Lower lobe of right lung (tissue), 2 donors: ENCODE results near the gene NRG2. TPM values are rescaled to one million over a fixed set of nuclear protein-coding genes. Genes with fewer than 3 reads are reported as not detected.

Experiments
- ATAC-seq, 2 donors: fragments of 200-7000 bp; cut with Tn5 transposase; one replicate each; pipeline ENCODE4 v1.9.1; 2020 to 2022; ENCODE audit warnings: mild to moderate bottlenecking in 2 of 2, moderate library complexity in 2 of 2
- DNase-seq: peaks from one replicate; pipeline ENCODE4 v3.0.0-alpha.2; 2020
- H3K27ac ChIP-seq: fragments of 200-600 bp; one replicate; pipeline ENCODE4 v1.8.0; 2022
- H3K27me3 ChIP-seq: fragments of 200-600 bp; one replicate; pipeline ENCODE4 v1.8.0; 2022; ENCODE audit warnings: low read depth
- H3K36me3 ChIP-seq: fragments of 200-600 bp; one replicate; pipeline ENCODE4 v1.8.0; 2022; ENCODE audit warnings: mild to moderate bottlenecking
- H3K4me1 ChIP-seq: fragments of 200-600 bp; one replicate; pipeline ENCODE4 v1.8.0; 2022
- H3K4me3 ChIP-seq: fragments of 200-600 bp; one replicate; pipeline ENCODE4 v1.8.0; 2022; ENCODE audit warnings: mild to moderate bottlenecking
- H3K9me3 ChIP-seq: fragments of 200-600 bp; one replicate; pipeline ENCODE4 v1.8.0; 2022
- intact Hi-C: fragments of 100-400 bp; cut with DNase I; formaldehyde crosslinking; loops from one replicate; pipeline ENCODE4 v1.11.0; 2022
- total RNA-seq: library from RNA; stranded (reverse); fragmentation: NEBNext Ultra II Directional; extraction: Animal tissue kit (Norgen Biotek cat#: 25700); gene quantifications from one replicate; pipeline ENCODE4 v1.2.1, GENCODE V29; 2021
- TF ChIP-seq, protein P1 (sequence below): fragments of 200-600 bp; IDR thresholded peaks from one replicate; pipeline ENCODE4 v1.8.0; 2022; ENCODE audit warnings: antibody characterized with exemption, mild to moderate bottlenecking
- donor health status: DM: no; HTN: yes; CAD: no; lungs with severe emphysema.

Gene NRG2
- total RNA-seq, 1 donor from 2014 or later = 1.6 TPM

DNA sequence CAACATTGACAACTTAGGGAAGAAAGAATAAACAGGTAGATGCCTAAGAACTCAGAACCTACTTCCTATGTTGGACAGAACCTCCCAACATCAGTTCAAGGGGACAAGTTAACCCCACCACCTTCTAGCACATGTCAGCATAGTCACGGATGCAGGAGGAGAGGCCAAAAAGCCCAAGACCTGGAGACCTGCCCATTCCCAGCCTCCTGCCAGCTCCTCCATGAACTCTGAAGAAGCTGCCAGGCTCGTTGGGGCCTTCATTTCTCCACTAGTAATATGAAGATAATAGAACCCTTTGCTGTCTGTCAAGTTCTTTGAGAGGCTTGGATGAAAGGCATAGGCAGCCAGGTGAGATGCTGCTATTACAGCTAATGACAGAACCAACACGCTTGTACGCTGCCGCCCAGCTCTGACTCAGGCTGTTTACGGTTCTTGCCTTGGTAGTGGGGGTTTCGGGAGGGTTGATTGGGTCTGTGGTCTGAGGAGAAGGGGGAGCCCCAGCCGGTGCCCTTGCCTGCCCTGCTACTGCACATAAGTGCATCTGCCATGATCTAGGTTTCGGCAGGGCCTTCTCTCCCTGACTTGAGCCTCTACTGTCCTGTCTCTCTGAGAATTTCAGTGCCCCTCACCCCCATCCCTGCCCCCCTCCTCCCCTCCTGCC is 82.2 kb downstream of the NRG2 start:
- intact Hi-C loops = no loop called here

DNA sequence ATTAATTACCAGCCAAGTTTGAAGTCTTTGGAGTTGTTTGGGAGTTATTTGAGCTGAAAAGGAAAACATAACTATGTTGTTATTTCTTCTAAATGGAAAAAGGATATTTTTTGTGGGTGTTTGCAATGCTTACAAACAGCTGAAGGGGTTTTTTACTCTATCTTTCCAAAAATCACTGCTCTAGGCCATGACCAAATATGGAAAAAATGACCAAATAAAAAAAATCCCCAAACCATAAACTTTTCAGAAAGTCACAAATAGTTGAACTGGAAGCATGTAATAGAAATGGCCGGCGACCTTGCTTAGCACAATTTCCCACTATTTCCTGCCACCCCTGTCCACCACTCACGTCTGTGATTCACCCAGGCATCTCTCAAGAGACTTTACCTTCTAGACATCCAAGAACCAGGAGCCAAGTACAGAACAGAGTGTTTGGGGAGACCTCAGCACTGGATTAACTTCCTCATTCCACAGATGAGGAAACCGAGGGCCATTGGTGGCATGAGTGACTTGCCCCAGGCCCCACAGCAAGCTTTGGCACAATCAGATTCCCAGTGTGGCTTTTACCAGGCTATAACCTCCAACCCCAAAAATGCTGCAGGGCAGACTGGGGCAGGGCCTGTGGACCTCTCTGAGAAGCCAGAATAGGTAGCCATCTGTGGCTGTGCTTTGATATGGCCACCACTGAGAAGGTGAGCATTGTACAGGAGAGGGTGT is 84.5 kb downstream of the NRG2 start:
- DNase-seq = no peak
- intact Hi-C loops = no loop called here
- ATAC-seq = no peak
- Histone ChIP-seq H3K27me3 (no peaks in the 10 kb centered on the region), H3K36me3 (no peaks in the 10 kb centered on the region), H3K4me1 (no peaks in the 10 kb centered on the region), H3K9me3 (no peaks in the 10 kb centered on the region), H3K27ac (no peak overlapping the region), H3K4me3 (no peak overlapping the region)
- TF ChIP-seq, protein P1, sequence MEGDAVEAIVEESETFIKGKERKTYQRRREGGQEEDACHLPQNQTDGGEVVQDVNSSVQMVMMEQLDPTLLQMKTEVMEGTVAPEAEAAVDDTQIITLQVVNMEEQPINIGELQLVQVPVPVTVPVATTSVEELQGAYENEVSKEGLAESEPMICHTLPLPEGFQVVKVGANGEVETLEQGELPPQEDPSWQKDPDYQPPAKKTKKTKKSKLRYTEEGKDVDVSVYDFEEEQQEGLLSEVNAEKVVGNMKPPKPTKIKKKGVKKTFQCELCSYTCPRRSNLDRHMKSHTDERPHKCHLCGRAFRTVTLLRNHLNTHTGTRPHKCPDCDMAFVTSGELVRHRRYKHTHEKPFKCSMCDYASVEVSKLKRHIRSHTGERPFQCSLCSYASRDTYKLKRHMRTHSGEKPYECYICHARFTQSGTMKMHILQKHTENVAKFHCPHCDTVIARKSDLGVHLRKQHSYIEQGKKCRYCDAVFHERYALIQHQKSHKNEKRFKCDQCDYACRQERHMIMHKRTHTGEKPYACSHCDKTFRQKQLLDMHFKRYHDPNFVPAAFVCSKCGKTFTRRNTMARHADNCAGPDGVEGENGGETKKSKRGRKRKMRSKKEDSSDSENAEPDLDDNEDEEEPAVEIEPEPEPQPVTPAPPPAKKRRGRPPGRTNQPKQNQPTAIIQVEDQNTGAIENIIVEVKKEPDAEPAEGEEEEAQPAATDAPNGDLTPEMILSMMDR = no peak

More for the DNA sequence above, 82.2 kb downstream of the NRG2 start:
- Histone ChIP-seq H3K27ac (no peak overlapping the region), H3K9me3 (no peaks in the 10 kb centered on the region), H3K27me3 (no peaks in the 10 kb centered on the region), H3K4me3 (no peak overlapping the region), H3K36me3 (no peaks in the 10 kb centered on the region), H3K4me1 (no peaks in the 10 kb centered on the region)
- TF ChIP-seq, protein P1 = no peak
- no peak for ATAC-seq
- DNase-seq = no peak

DNA sequence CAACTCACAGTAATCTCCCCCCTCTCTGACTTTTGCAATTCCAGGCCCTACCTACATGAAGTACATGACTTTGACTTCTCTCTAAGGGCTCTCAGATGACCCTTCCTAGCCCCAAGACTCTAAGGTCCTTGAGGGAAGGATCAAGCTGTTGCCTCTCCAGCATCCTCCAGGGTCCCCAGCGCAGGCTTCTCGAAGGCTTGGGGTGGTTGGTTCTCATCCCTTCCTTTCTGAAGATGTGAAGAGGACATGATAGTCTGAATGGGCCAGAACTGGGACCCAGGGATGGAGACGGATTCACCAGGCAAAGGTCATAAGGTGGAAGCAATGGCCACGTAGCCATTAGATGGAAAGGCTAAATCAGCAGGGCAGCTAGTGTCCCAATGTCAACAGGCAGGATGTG is 86.8 kb downstream of the NRG2 start:
- intact Hi-C loops = no loop called here
- H3K4me1 ChIP-seq = no peaks in the 10 kb centered on the region
- TF ChIP-seq, protein P1 = no peak
- no peak overlapping the region for H3K27ac ChIP-seq
- no peaks in the 10 kb centered on the region for H3K36me3 ChIP-seq
- H3K9me3 ChIP-seq = no peaks in the 10 kb centered on the region
- no peaks in the 10 kb centered on the region for H3K27me3 ChIP-seq
- no peak overlapping the region for H3K4me3 ChIP-seq
- ATAC-seq (no peak), DNase-seq (no peak)

DNA sequence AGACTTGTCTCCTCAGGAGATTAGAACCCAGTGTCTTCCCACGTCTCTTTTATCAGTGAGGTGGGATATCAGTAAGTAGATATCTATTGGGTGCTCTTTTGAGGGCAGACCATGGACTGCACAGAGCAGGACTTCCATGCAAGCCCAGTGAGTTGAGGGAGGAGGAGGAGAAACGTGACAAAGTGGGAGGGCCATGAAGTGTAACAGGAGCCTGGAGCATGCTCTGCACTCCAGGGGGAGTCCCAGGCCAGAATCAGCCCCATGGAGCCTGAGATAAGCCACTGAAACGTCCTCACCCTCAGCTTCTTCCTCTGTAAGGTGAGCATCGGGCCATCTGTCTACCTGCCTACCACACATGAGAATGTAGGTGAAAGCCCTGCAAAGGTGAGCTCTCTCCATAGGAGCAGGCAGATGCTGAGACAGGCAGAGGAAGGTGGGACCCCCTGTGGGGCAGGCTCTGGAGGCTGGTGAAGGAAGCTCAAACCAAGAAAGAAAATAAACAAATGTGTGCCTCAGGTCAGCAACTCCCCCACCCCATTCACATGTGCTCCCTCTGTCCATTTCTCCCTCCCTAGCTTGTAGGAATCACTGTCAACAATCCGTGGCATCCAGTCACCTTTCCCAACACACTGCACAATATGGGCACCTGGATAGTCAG is 87.4 kb downstream of the NRG2 start:
- H3K36me3 ChIP-seq = no peaks in the 10 kb centered on the region
- intact Hi-C loops = no loop called here
- no peak overlapping the region for H3K27ac ChIP-seq
- DNase-seq (no peak), ATAC-seq (no peak)
- TF ChIP-seq, protein P1 = no peak
- H3K4me1 ChIP-seq = no peaks in the 10 kb centered on the region
- H3K9me3 ChIP-seq = no peaks in the 10 kb centered on the region
- H3K4me3 ChIP-seq = no peak overlapping the region
- H3K27me3 ChIP-seq = no peaks in the 10 kb centered on the region

DNA sequence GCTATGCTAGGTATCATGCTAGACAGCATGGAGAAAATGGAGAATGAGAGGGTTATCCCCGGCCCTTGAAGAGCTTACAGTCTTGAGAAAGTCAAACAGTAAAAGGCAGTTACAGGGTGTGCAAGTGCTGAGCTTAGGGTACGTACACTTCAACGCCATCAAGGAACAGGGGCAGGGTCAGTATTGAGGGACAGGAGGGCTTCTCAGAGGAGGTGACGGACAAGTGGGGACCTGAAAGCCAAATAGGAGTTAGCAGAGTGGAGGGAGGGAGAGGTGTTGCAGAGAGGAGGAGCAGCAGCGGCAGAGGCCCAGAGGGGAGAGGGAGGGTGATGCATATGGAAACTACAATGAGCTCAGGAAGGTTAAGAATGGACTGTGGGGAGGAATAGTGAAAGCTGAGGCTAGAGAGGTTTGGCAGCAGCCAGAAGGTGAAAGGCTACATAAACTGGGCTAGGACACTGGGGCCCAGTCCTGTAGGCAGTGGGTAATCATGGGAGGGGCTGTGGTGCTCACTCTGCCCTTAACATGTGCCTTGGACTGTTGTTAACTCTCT is 88.0 kb downstream of the NRG2 start:
- Histone ChIP-seq H3K9me3 (no peaks in the 10 kb centered on the region), H3K27ac (no peak overlapping the region), H3K27me3 (no peaks in the 10 kb centered on the region), H3K4me3 (no peak overlapping the region), H3K36me3 (no peaks in the 10 kb centered on the region), H3K4me1 (no peaks in the 10 kb centered on the region)
- TF ChIP-seq, protein P1 = no peak
- DNase-seq = no peak
- no peak for ATAC-seq
- intact Hi-C loops = no loop called here
